ENCODE data around the gene NETO1.

DNA sequence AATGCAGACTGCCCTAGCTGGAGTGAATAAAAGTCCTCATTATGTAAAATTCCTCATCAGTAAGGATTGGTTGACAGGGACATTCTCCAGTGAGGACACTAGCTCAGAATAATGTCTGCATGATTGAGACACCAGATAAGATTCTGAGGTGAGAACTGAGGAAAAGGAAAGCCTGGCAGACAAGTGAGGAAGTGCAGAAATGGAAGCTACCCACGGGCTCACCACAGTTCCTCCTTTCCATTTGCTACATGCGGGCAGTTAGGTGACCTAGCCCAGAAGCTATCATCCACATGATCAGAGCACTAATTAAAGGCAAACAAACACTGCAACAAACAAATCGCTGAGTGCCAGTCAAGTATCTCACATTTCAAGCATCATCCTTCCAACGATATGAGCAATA is 27.7 kb downstream of the NETO1 start:
- no peak for TF ChIP-seq CEBPB (IDR thresholded peaks at IDR 0.05)
- TF ChIP-seq ZFP36 (IDR thresholded peaks at IDR 0.05; ENCODE audit: borderline replicate concordance, partially characterized antibody): no peak
- no peak for TF ChIP-seq EP300 (IDR thresholded peaks at IDR 0.05)
- no peak for TF ChIP-seq JUN (IDR thresholded peaks at IDR 0.05)
- TF ChIP-seq, protein P1, sequence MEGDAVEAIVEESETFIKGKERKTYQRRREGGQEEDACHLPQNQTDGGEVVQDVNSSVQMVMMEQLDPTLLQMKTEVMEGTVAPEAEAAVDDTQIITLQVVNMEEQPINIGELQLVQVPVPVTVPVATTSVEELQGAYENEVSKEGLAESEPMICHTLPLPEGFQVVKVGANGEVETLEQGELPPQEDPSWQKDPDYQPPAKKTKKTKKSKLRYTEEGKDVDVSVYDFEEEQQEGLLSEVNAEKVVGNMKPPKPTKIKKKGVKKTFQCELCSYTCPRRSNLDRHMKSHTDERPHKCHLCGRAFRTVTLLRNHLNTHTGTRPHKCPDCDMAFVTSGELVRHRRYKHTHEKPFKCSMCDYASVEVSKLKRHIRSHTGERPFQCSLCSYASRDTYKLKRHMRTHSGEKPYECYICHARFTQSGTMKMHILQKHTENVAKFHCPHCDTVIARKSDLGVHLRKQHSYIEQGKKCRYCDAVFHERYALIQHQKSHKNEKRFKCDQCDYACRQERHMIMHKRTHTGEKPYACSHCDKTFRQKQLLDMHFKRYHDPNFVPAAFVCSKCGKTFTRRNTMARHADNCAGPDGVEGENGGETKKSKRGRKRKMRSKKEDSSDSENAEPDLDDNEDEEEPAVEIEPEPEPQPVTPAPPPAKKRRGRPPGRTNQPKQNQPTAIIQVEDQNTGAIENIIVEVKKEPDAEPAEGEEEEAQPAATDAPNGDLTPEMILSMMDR (IDR thresholded peaks at IDR 0.05): no peak
- TF ChIP-seq HOXA7 (CRISPR knock-in tag; IDR thresholded peaks at IDR 0.05): no peak
- TF ChIP-seq KDM5A (IDR thresholded peaks at IDR 0.05): no peak
- TF ChIP-seq PHF8 (IDR thresholded peaks at IDR 0.05; ENCODE audit: borderline replicate concordance, low read depth): no peak
